ENCODE results near the gene PLXNA2. TPM values are rescaled to one million over a fixed set of nuclear protein-coding genes. Genes with fewer than 3 reads are reported as not detected.

PLXNA2 gene
- total and polyA plus RNA-seq, 8 donors: 48.7 to 137 (median 72.9) TPM

- TF ChIP-seq CTCF (IDR thresholded peaks at IDR 0.05): no peak
- ATAC-seq (peak in 2 of 4 donors; percentile 30 to 40), DNase-seq (no peak), FAIRE-seq (no peak)
- Histone ChIP-seq H3K4me1 (peaks cover 0 to 6% (median 0%) of the 10 kb centered on the region in 3 donors), H3K36me3 (no peaks in the 10 kb centered on the region), H3K4me3 (no peak overlapping the region), H3K9me3 (no peaks in the 10 kb centered on the region), H3K27ac (peak overlapping the region in 1 of 4 donors; percentile 5), H3K27me3 (no peaks in the 10 kb centered on the region)
- 84 to 88% methylated on average over 5 of the region's 5 CpGs for WGBS, 2 donors
- intact Hi-C loops (cut with DNase I): no loop called here
These were observed 236.2 kb downstream of the PLXNA2 start for GRCh38 chr1:208007938-208008342.

GRCh38 chr1:208007319-208007937 lies 236.8 kb downstream of the PLXNA2 start:
- H3K4me1 ChIP-seq: peaks cover 0 to 6% (median 0%) of the 10 kb centered on the region in 3 donors
- no peaks in the 10 kb centered on the region for H3K27me3 ChIP-seq
- intact Hi-C loops (cut with DNase I): no loop called here
- DNase-seq: no peak
- 80 to 86% methylated on average over 3 of the region's 3 CpGs for WGBS, 2 donors
- no peaks in the 10 kb centered on the region for H3K36me3 ChIP-seq
- H3K27ac ChIP-seq: no peak overlapping the region
- no peaks in the 10 kb centered on the region for H3K9me3 ChIP-seq
- ATAC-seq: no peak
- no peak overlapping the region for H3K4me3 ChIP-seq
- no peak for FAIRE-seq
- no peak for TF ChIP-seq CTCF (IDR thresholded peaks at IDR 0.05)

GRCh38 chr1:208006258-208006920 lies 237.8 kb downstream of the PLXNA2 start:
- Histone ChIP-seq H3K4me3 (no peak overlapping the region), H3K27me3 (no peaks in the 10 kb centered on the region), H3K27ac (no peak overlapping the region), H3K36me3 (no peaks in the 10 kb centered on the region), H3K9me3 (no peaks in the 10 kb centered on the region), H3K4me1 (peaks cover 0 to 6% (median 0%) of the 10 kb centered on the region in 3 donors)
- WGBS, 2 donors: 91 to 92% methylated on average over 2 of the region's 2 CpGs
- no peak for TF ChIP-seq CTCF (IDR thresholded peaks at IDR 0.05)
- DNase-seq (no peak), FAIRE-seq (no peak), ATAC-seq (no peak)
- intact Hi-C loops (cut with DNase I): no loop called here

- FAIRE-seq: no peak
- intact Hi-C loops (cut with DNase I): no loop called here
- H3K36me3 ChIP-seq: no peaks in the 10 kb centered on the region
- no peak overlapping the region for H3K4me3 ChIP-seq
- no peaks in the 10 kb centered on the region for H3K4me1 ChIP-seq
- H3K27me3 ChIP-seq: no peaks in the 10 kb centered on the region
- WGBS, 2 donors: 59 to 66% methylated on average over 3 of the region's 3 CpGs
- ATAC-seq: peak in 1 of 4 donors; percentile 47
- no peaks in the 10 kb centered on the region for H3K9me3 ChIP-seq
- DNase-seq: no peak
- H3K27ac ChIP-seq: no peak overlapping the region
- TF ChIP-seq CTCF (IDR thresholded peaks at IDR 0.05): no peak
These were observed 239.3 kb downstream of the PLXNA2 start for GRCh38 chr1:208004851-208005250.

GRCh38 chr1:208003241-208003640 lies 240.9 kb downstream of the PLXNA2 start:
- Histone ChIP-seq H3K27ac (no peak overlapping the region), H3K27me3 (no peaks in the 10 kb centered on the region), H3K9me3 (no peaks in the 10 kb centered on the region), H3K4me1 (no peaks in the 10 kb centered on the region), H3K4me3 (no peak overlapping the region), H3K36me3 (no peaks in the 10 kb centered on the region)
- ATAC-seq (no peak), FAIRE-seq (no peak), DNase-seq (no peak)
- WGBS, 2 donors: 87 to 92% methylated on average over 7 of the region's 7 CpGs
- intact Hi-C loops (cut with DNase I): no loop called here
- no peak for TF ChIP-seq CTCF (IDR thresholded peaks at IDR 0.05)

Data from pancreas (tissue), 10 donors.